Measurements from ENCODE around the gene KIF26A.

DNA sequence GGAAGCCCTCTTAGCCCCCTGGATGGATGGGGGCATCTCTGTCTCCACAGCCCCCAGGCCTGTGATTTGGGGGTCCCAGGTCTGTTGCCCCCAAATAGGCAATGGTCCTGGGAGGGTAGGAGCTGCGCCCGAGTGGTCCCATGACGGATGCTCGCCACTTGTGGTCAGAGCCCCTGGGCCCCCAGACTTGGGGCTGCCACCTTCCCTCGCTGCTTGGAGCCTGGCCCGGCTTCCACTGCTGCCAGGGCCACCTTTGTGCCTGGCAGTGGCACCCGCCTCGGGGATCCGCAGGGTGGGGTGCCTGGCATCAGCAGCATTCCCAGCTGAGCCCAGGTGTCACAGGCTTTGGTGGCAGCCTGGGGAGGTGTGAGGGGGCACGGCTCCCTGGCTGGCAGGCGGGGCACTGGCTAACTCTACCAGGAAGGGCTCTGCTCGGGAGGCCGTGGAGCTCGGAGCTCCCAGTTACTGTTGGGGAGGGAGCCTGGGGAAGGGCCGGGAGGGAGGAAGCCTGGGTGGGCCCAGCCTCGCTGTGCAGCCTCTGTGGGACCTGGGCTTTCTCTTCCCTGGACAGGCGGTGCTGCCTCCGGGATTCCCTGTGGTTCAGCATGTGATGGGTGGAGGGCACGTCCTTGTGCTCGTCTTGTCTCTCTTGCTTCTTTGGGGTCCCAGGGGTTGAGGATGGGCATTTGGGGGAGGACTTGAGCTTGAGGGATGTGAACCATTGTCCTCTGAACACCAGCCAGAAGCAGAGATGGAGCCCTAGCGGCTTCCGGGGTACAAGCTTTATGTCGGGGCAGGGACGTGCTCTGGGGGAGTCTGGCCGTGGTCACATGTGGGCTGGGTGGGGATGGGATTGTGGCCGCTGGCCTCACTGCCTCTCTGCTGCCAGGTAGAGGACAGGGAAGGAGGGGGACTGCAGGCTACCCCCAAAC lies 5.4 kb downstream of the KIF26A start:
- TF ChIP-seq, protein P1, sequence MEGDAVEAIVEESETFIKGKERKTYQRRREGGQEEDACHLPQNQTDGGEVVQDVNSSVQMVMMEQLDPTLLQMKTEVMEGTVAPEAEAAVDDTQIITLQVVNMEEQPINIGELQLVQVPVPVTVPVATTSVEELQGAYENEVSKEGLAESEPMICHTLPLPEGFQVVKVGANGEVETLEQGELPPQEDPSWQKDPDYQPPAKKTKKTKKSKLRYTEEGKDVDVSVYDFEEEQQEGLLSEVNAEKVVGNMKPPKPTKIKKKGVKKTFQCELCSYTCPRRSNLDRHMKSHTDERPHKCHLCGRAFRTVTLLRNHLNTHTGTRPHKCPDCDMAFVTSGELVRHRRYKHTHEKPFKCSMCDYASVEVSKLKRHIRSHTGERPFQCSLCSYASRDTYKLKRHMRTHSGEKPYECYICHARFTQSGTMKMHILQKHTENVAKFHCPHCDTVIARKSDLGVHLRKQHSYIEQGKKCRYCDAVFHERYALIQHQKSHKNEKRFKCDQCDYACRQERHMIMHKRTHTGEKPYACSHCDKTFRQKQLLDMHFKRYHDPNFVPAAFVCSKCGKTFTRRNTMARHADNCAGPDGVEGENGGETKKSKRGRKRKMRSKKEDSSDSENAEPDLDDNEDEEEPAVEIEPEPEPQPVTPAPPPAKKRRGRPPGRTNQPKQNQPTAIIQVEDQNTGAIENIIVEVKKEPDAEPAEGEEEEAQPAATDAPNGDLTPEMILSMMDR (IDR thresholded peaks at IDR 0.05; ENCODE audit: poor library complexity) = no peak
- TF ChIP-seq EZH2 (IDR thresholded peaks at IDR 0.05; ENCODE audit: borderline replicate concordance) (no peak), EZH2phosphoT487 (IDR thresholded peaks at IDR 0.05; ENCODE audit: low read depth, severe bottlenecking, unreplicated experiment) (no peak)

Data from hepatocyte (in vitro differentiated cells).